ENCODE measurements around the gene OR2B2.

DNA sequence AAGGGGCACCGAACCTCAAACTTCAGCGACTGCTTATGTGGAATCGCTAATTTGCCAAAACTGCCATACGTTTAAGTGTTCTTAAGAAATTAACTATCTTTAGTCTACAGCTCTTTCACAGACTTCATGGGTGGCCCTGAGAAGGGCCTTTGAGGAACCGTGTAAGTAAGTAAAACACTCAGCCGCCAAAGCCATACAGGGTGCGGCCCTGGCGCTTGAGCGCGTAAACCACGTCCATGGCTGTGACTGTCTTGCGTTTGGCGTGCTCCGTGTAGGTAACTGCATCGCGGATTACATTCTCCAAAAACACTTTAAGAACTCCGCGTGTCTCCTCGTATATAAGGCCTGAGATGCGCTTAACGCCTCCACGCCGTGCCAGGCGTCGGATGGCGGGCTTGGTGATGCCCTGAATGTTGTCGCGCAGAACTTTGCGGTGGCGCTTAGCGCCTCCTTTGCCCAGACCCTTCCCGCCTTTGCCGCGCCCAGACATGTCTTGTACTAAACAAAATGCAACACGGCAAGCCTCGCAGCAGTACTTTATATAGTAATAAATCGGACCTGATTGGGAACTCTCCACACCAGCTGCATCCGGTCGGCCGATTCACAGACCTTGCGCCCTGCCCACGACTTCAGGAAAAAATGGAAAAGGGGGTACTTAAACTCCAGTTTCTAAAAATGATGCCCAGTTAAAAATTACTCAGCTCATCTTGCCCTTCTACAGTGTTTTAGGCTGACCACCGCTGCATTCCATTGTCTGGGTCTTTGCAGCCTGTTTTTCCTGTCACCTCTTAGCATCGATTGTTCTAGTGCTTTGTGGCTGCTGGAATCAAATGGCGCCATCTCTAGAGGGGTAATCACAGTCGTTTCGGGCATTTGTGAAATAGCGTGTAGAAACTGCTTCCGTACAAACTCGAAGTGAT, 38.9 kb downstream of the OR2B2 start:
- no peak for TF ChIP-seq EGR1 (IDR thresholded peaks at IDR 0.05)
- TF ChIP-seq TAF1 (IDR thresholded peaks at IDR 0.05; ENCODE audit: low read depth) = no peak
- TF ChIP-seq TCF12 (IDR thresholded peaks at IDR 0.05; ENCODE audit: low read depth) = no peak
- TF ChIP-seq YY1 (IDR thresholded peaks at IDR 0.05; ENCODE audit: low read depth) = no peak
- no peak for TF ChIP-seq ZBTB7A (IDR thresholded peaks at IDR 0.05; ENCODE audit: low read depth)
- TF ChIP-seq, protein P1, sequence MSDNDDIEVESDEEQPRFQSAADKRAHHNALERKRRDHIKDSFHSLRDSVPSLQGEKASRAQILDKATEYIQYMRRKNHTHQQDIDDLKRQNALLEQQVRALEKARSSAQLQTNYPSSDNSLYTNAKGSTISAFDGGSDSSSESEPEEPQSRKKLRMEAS (IDR thresholded peaks at IDR 0.05) = no peak
- no peak for TF ChIP-seq RAD21 (IDR thresholded peaks at IDR 0.05; ENCODE audit: low read depth)
- TF ChIP-seq CREB1 (IDR thresholded peaks at IDR 0.05; ENCODE audit: low read depth) = no peak
